LNCaP clone FGC (cell line): ENCODE measurements around the gene FGF12.

Source experiments
- DNase-seq: peaks from one replicate; pipeline ENCODE4 v3.0.0-alpha.2; 2011; ENCODE audit warnings: low read depth
- H3K4me3 ChIP-seq: 2 replicates; pipeline ENCODE4 v1.5.1; 2011; ENCODE audit warnings: mild to moderate bottlenecking, low read depth, low read length, control low read depth
- TF ChIP-seq, protein P1 (sequence below): IDR thresholded peaks from 2 replicates; pipeline ENCODE4 v1.5.1; 2012; ENCODE audit warnings: mild to moderate bottlenecking; ENCODE audit not compliant: control insufficient read depth, insufficient read depth; ENCODE audit errors: extremely low read depth

The FGF12 gene

DNA sequence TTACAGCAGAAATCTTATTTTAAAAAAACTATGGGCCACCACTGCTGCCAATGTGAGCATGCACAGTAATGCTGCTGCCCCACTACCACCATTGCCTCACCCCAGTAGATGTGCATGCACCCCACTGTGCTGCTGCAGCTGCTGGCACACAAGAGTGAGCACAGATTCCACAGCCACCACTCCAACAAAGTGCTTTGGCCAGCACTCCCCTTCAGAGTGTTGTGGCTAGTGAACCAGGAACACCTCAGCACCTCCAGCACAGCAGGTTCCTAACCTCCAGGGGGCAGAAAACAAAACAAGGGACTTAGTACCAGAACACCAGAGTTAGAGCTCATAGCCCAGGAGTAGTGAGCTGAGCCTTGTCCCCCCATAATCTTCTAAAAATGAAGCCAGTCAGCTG, 636.8 kb downstream of the FGF12 start:
- no peak for DNase-seq
- TF ChIP-seq, protein P1, sequence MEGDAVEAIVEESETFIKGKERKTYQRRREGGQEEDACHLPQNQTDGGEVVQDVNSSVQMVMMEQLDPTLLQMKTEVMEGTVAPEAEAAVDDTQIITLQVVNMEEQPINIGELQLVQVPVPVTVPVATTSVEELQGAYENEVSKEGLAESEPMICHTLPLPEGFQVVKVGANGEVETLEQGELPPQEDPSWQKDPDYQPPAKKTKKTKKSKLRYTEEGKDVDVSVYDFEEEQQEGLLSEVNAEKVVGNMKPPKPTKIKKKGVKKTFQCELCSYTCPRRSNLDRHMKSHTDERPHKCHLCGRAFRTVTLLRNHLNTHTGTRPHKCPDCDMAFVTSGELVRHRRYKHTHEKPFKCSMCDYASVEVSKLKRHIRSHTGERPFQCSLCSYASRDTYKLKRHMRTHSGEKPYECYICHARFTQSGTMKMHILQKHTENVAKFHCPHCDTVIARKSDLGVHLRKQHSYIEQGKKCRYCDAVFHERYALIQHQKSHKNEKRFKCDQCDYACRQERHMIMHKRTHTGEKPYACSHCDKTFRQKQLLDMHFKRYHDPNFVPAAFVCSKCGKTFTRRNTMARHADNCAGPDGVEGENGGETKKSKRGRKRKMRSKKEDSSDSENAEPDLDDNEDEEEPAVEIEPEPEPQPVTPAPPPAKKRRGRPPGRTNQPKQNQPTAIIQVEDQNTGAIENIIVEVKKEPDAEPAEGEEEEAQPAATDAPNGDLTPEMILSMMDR = 0 out of 2 replicates have a peak, but pooled peaks have one; percentile 4
- H3K4me3 ChIP-seq = no peak overlapping the region
